ENCODE results near the gene C2orf76.
"Not testable (repeated sequence)": the region's sequence is repeated elsewhere in the genome, so short reads cannot be mapped to it uniquely, and the experiment has no call there.

The C2orf76 gene

GRCh38 chr2:119405151-119405550 lies 38.5 kb upstream of the C2orf76 start:
- DNase-seq (ENCODE audit: low read depth): no peak
- no peak for TF ChIP-seq CTCF (IDR thresholded peaks at IDR 0.05; ENCODE audit: insufficient read depth, low read depth, low read length, missing control alignments)
- no peak overlapping the region for H3K4me3 ChIP-seq (ENCODE audit: low read length)

DNA sequence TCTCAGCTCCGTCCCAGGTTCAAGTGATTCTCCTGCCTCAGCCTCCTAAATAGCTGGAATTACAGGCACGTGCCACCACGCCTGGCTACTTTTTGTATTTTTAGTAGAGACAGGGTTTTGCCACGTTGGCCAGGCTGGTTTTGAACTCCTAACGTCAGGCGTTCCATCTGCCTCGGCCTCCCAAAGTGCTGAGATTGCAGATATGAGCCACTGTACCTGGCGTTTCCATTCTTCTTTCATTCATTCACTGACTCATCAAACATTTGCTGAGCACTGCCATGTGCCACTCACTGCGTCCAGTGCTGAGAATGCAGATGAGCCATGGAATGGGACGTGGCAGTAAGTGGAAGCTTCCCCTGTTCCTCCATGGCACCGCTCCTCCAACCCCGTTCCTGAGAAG lies 37.0 kb upstream of the C2orf76 start:
- DNase-seq (ENCODE audit: low read depth); H3K4me3 ChIP-seq (ENCODE audit: low read length): not testable (repeated sequence)

GRCh38 chr2:119402645-119403560 lies 36.3 kb upstream of the C2orf76 start:
- H3K4me3 ChIP-seq (ENCODE audit: low read length): no peak overlapping the region
- no peak for TF ChIP-seq CTCF (IDR thresholded peaks at IDR 0.05; ENCODE audit: insufficient read depth, low read depth, low read length, missing control alignments)
- no peak for DNase-seq (ENCODE audit: low read depth)

- no peak for DNase-seq (ENCODE audit: low read depth)
- no peak for TF ChIP-seq CTCF (IDR thresholded peaks at IDR 0.05; ENCODE audit: insufficient read depth, low read depth, low read length, missing control alignments)
- H3K4me3 ChIP-seq (ENCODE audit: low read length): no peak overlapping the region
These were observed 35.5 kb upstream of the C2orf76 start for GRCh38 chr2:119402106-119402505.

DNA sequence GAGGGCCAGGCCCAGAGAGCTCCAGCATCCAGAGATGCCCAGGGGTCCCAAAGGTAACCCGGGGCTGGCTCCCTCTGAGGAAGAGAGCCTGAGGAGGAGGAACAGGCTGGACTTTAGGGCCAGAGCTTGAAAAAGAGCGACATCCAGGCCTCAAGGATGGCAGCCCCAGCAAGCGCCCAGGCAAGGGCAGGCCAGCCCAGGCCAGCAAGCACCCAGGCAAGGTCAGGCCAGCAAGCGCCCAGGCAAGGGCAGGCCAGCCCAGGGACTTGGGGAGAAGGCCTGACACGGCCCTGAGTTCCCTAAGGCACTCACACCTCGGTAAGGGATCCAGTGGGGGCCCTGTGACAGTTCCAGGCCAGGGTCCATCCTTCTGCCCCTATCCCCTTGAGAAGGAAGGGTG lies 30.6 kb upstream of the C2orf76 start:
- no peak for TF ChIP-seq CTCF (IDR thresholded peaks at IDR 0.05; ENCODE audit: insufficient read depth, low read depth, low read length, missing control alignments)
- no peak for DNase-seq (ENCODE audit: low read depth)
- H3K4me3 ChIP-seq (ENCODE audit: low read length): no peak overlapping the region

GRCh38 chr2:119393971-119394748 lies 27.5 kb upstream of the C2orf76 start:
- no peak overlapping the region for H3K4me3 ChIP-seq (ENCODE audit: low read length)
- no peak for TF ChIP-seq CTCF (IDR thresholded peaks at IDR 0.05; ENCODE audit: insufficient read depth, low read depth, low read length, missing control alignments)
- DNase-seq (ENCODE audit: low read depth): no peak

- DNase-seq (ENCODE audit: low read depth): peak; percentile 86
- no peak overlapping the region for H3K4me3 ChIP-seq (ENCODE audit: low read length)
- no peak for TF ChIP-seq CTCF (IDR thresholded peaks at IDR 0.05; ENCODE audit: insufficient read depth, low read depth, low read length, missing control alignments)
These were observed 23.1 kb upstream of the C2orf76 start for GRCh38 chr2:119389615-119390306.
